GM23338 (cell line): ENCODE measurements around the gene SCAND1.
"Not testable (repeated sequence)": the region's sequence is repeated elsewhere in the genome, so short reads cannot be mapped to it uniquely, and the experiment has no call there.

Experiments
- EZH2 ChIP-seq: fragments of 200-600 bp; sonication (generic); IDR thresholded peaks from one replicate; pipeline ENCODE4 v1.8.0; 2017; ENCODE audit warnings: antibody characterized with exemption, mild to moderate bottlenecking, low read depth; ENCODE audit not compliant: unreplicated experiment
- EZH2phosphoT487 ChIP-seq: fragments of 200-600 bp; sonication (generic); IDR thresholded peaks from one replicate; pipeline ENCODE4 v1.8.1; 2018; ENCODE audit warnings: antibody characterized with exemption; ENCODE audit not compliant: unreplicated experiment
- POLR2AphosphoS5 ChIP-seq: IDR thresholded peaks from 2 replicates; pipeline ENCODE4 v1.6.1; 2016; ENCODE audit warnings: antibody characterized with exemption, low read depth
- TF ChIP-seq, protein P1 (sequence below), 2 experiments: fragments of 200-600 bp in 1 of 2; sonication (generic) in 1 of 2; conservative IDR thresholded peaks; 2 replicates each; pipeline versions ENCODE4 v1.5.1 to v1.6.1; 2016 to 2017; ENCODE audit warnings: antibody characterized with exemption in 2 of 2, low read depth in 2 of 2, mild to moderate bottlenecking in 2 of 2, moderate library complexity in 1 of 2
- TF ChIP-seq, protein P2 (sequence below): IDR thresholded peaks from one replicate; pipeline ENCODE4 v1.6.1; 2018; ENCODE audit warnings: antibody characterized with exemption; ENCODE audit not compliant: unreplicated experiment

DNA sequence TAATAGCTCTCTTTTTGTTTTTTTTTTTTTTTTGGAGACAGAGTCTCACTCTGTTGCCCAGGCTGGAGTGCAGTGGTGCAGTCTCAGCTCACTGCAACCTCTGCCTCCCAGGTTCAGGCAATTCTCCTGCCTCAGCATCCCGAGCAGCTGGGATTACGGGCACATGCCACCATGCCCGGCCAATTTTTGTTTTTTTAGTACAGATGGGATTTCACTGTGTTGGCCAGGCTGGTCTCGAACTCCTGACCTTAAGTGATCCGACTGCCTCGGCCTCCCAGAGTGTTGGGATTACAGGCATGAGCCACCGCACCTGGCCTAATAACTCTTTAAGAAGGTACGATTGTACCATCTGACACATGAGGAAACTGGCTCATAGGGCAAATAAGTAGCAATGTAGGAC, 42.2 kb upstream of the SCAND1 start:
- TF ChIP-seq, protein P1, sequence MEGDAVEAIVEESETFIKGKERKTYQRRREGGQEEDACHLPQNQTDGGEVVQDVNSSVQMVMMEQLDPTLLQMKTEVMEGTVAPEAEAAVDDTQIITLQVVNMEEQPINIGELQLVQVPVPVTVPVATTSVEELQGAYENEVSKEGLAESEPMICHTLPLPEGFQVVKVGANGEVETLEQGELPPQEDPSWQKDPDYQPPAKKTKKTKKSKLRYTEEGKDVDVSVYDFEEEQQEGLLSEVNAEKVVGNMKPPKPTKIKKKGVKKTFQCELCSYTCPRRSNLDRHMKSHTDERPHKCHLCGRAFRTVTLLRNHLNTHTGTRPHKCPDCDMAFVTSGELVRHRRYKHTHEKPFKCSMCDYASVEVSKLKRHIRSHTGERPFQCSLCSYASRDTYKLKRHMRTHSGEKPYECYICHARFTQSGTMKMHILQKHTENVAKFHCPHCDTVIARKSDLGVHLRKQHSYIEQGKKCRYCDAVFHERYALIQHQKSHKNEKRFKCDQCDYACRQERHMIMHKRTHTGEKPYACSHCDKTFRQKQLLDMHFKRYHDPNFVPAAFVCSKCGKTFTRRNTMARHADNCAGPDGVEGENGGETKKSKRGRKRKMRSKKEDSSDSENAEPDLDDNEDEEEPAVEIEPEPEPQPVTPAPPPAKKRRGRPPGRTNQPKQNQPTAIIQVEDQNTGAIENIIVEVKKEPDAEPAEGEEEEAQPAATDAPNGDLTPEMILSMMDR (conservative IDR thresholded peaks at IDR 0.05; ENCODE audit: low read depth in 2 of 2), result not testable (repeated sequence)
- TF ChIP-seq POLR2AphosphoS5, EZH2, EZH2phosphoT487: not testable (repeated sequence)
- TF ChIP-seq, protein P2, sequence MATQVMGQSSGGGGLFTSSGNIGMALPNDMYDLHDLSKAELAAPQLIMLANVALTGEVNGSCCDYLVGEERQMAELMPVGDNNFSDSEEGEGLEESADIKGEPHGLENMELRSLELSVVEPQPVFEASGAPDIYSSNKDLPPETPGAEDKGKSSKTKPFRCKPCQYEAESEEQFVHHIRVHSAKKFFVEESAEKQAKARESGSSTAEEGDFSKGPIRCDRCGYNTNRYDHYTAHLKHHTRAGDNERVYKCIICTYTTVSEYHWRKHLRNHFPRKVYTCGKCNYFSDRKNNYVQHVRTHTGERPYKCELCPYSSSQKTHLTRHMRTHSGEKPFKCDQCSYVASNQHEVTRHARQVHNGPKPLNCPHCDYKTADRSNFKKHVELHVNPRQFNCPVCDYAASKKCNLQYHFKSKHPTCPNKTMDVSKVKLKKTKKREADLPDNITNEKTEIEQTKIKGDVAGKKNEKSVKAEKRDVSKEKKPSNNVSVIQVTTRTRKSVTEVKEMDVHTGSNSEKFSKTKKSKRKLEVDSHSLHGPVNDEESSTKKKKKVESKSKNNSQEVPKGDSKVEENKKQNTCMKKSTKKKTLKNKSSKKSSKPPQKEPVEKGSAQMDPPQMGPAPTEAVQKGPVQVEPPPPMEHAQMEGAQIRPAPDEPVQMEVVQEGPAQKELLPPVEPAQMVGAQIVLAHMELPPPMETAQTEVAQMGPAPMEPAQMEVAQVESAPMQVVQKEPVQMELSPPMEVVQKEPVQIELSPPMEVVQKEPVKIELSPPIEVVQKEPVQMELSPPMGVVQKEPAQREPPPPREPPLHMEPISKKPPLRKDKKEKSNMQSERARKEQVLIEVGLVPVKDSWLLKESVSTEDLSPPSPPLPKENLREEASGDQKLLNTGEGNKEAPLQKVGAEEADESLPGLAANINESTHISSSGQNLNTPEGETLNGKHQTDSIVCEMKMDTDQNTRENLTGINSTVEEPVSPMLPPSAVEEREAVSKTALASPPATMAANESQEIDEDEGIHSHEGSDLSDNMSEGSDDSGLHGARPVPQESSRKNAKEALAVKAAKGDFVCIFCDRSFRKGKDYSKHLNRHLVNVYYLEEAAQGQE, result not testable (repeated sequence)
